ENCODE results near the gene GNG12.

GNG12 gene

GRCh38 chr1:67855961-67856360 is 22.7 kb upstream of the GNG12 start:
- DNase-seq (ENCODE audit: insufficient read length): no peak
- no peak for TF ChIP-seq TAF1 (IDR thresholded peaks at IDR 0.05; ENCODE audit: borderline replicate concordance, low read depth, low read length)
- TF ChIP-seq POLR2AphosphoS5 (IDR thresholded peaks at IDR 0.05; ENCODE audit: low read depth, low read length): no peak
- TF ChIP-seq POLR2A (IDR thresholded peaks at IDR 0.05; ENCODE audit: low read depth, low read length): no peak
- no peak for FAIRE-seq

GRCh38 chr1:67855444-67855843 is 22.2 kb upstream of the GNG12 start:
- no peak for FAIRE-seq
- TF ChIP-seq POLR2AphosphoS5 (IDR thresholded peaks at IDR 0.05; ENCODE audit: low read depth, low read length) (no peak), TAF1 (IDR thresholded peaks at IDR 0.05; ENCODE audit: borderline replicate concordance, low read depth, low read length) (no peak), POLR2A (IDR thresholded peaks at IDR 0.05; ENCODE audit: low read depth, low read length) (no peak)
- DNase-seq (ENCODE audit: insufficient read length): no peak

GRCh38 chr1:67853704-67854103 is 20.4 kb upstream of the GNG12 start:
- no peak for TF ChIP-seq POLR2A (IDR thresholded peaks at IDR 0.05; ENCODE audit: low read depth, low read length)
- no peak for TF ChIP-seq TAF1 (IDR thresholded peaks at IDR 0.05; ENCODE audit: borderline replicate concordance, low read depth, low read length)
- no peak for TF ChIP-seq POLR2AphosphoS5 (IDR thresholded peaks at IDR 0.05; ENCODE audit: low read depth, low read length)
- DNase-seq (ENCODE audit: insufficient read length) (no peak), FAIRE-seq (no peak)

- FAIRE-seq: no peak
- TF ChIP-seq POLR2AphosphoS5 (IDR thresholded peaks at IDR 0.05; ENCODE audit: low read depth, low read length) (no peak), POLR2A (IDR thresholded peaks at IDR 0.05; ENCODE audit: low read depth, low read length) (no peak), TAF1 (IDR thresholded peaks at IDR 0.05; ENCODE audit: borderline replicate concordance, low read depth, low read length) (no peak)
- no peak for DNase-seq (ENCODE audit: insufficient read length)
Measured at GRCh38 chr1:67851800-67852199, 18.5 kb upstream of the GNG12 start.

- no peak for FAIRE-seq
- TF ChIP-seq POLR2A (IDR thresholded peaks at IDR 0.05; ENCODE audit: low read depth, low read length) (no peak), TAF1 (IDR thresholded peaks at IDR 0.05; ENCODE audit: borderline replicate concordance, low read depth, low read length) (no peak), POLR2AphosphoS5 (IDR thresholded peaks at IDR 0.05; ENCODE audit: low read depth, low read length) (no peak)
- no peak for DNase-seq (ENCODE audit: insufficient read length)
Measured at GRCh38 chr1:67850611-67851075, 17.4 kb upstream of the GNG12 start.

GRCh38 chr1:67850151-67850551 is 16.9 kb upstream of the GNG12 start:
- no peak for DNase-seq (ENCODE audit: insufficient read length)
- TF ChIP-seq POLR2AphosphoS5 (IDR thresholded peaks at IDR 0.05; ENCODE audit: low read depth, low read length) (no peak), TAF1 (IDR thresholded peaks at IDR 0.05; ENCODE audit: borderline replicate concordance, low read depth, low read length) (no peak), POLR2A (IDR thresholded peaks at IDR 0.05; ENCODE audit: low read depth, low read length) (no peak)
- no peak for FAIRE-seq

GRCh38 chr1:67847466-67847865 is 14.2 kb upstream of the GNG12 start:
- no peak for TF ChIP-seq POLR2AphosphoS5 (IDR thresholded peaks at IDR 0.05; ENCODE audit: low read depth, low read length)
- TF ChIP-seq POLR2A (IDR thresholded peaks at IDR 0.05; ENCODE audit: low read depth, low read length): no peak
- DNase-seq (ENCODE audit: insufficient read length): no peak
- FAIRE-seq: no peak

- DNase-seq (ENCODE audit: insufficient read length): no peak
- TF ChIP-seq POLR2AphosphoS5 (IDR thresholded peaks at IDR 0.05; ENCODE audit: low read depth, low read length) (no peak), TAF1 (IDR thresholded peaks at IDR 0.05; ENCODE audit: borderline replicate concordance, low read depth, low read length) (no peak), POLR2A (IDR thresholded peaks at IDR 0.05; ENCODE audit: low read depth, low read length) (no peak)
- FAIRE-seq: no peak
Measured at GRCh38 chr1:67846538-67846937, 13.3 kb upstream of the GNG12 start.

- DNase-seq (ENCODE audit: insufficient read length): no peak
- no peak for FAIRE-seq
- TF ChIP-seq POLR2A (IDR thresholded peaks at IDR 0.05; ENCODE audit: low read depth, low read length): no peak
- no peak for TF ChIP-seq POLR2AphosphoS5 (IDR thresholded peaks at IDR 0.05; ENCODE audit: low read depth, low read length)
- TF ChIP-seq TAF1 (IDR thresholded peaks at IDR 0.05; ENCODE audit: borderline replicate concordance, low read depth, low read length): no peak
Measured at GRCh38 chr1:67844988-67845387, 11.7 kb upstream of the GNG12 start.

GRCh38 chr1:67843746-67844145 is 10.5 kb upstream of the GNG12 start:
- TF ChIP-seq POLR2AphosphoS5 (IDR thresholded peaks at IDR 0.05; ENCODE audit: low read depth, low read length): no peak
- no peak for TF ChIP-seq TAF1 (IDR thresholded peaks at IDR 0.05; ENCODE audit: borderline replicate concordance, low read depth, low read length)
- DNase-seq (ENCODE audit: insufficient read length) (no peak), FAIRE-seq (no peak)

- no peak for TF ChIP-seq POLR2A (IDR thresholded peaks at IDR 0.05; ENCODE audit: low read depth, low read length)
- no peak for TF ChIP-seq POLR2AphosphoS5 (IDR thresholded peaks at IDR 0.05; ENCODE audit: low read depth, low read length)
- TF ChIP-seq TAF1 (IDR thresholded peaks at IDR 0.05; ENCODE audit: borderline replicate concordance, low read depth, low read length): no peak
- no peak for FAIRE-seq
- DNase-seq (ENCODE audit: insufficient read length): no peak
Measured at GRCh38 chr1:67843331-67843730, 10.1 kb upstream of the GNG12 start.

- DNase-seq (ENCODE audit: insufficient read length): no peak
- FAIRE-seq: no peak
- TF ChIP-seq TAF1 (IDR thresholded peaks at IDR 0.05; ENCODE audit: borderline replicate concordance, low read depth, low read length) (no peak), POLR2AphosphoS5 (IDR thresholded peaks at IDR 0.05; ENCODE audit: low read depth, low read length) (no peak), POLR2A (IDR thresholded peaks at IDR 0.05; ENCODE audit: low read depth, low read length) (no peak)
Measured at GRCh38 chr1:67840449-67840848, 7.2 kb upstream of the GNG12 start.

GRCh38 chr1:67839826-67840225 is 6.6 kb upstream of the GNG12 start:
- DNase-seq (ENCODE audit: insufficient read length): no peak
- FAIRE-seq: no peak
- no peak for TF ChIP-seq POLR2AphosphoS5 (IDR thresholded peaks at IDR 0.05; ENCODE audit: low read depth, low read length)
